ENCODE measurements around the gene NR2C2. TPM values are rescaled to one million over a fixed set of nuclear protein-coding genes. Genes with fewer than 3 reads are reported as not detected.
A peak's percentile ranks its signal among the peaks of the same experiment; 100 is the strongest.

The NR2C2 gene
- total RNA-seq, 1 experiment from 2014 or later: 38.5 TPM

- Histone ChIP-seq H2BK15ac (ENCODE audit: low read depth, low read length) (no peak overlapping the region), H3K4me2 (ENCODE audit: insufficient read depth, insufficient read length, low read length) (no peak overlapping the region), H3T11ph (ENCODE audit: low read length) (no peak overlapping the region), H3K4me1 (ENCODE audit: insufficient read depth, low read length) (no peaks in the 10 kb centered on the region), H2BK120ac (ENCODE audit: low read depth, low read length, poor library complexity, severe bottlenecking) (no peak overlapping the region), H2BK12ac (ENCODE audit: insufficient read length, low read depth, low read length) (no peak overlapping the region), H4K20me1 (ENCODE audit: control insufficient read depth, insufficient read depth, insufficient read length) (no peaks in the 10 kb centered on the region), H2BK5ac (ENCODE audit: insufficient read length, low read length) (no peak overlapping the region), H2AK5ac (ENCODE audit: insufficient read length, low read length) (no peak overlapping the region), H3K9ac (ENCODE audit: extremely low read depth, insufficient read length, low read length) (no peak overlapping the region), H3K23me2 (ENCODE audit: insufficient read length, low read depth, low read length, poor library complexity, severe bottlenecking) (no peaks in the 10 kb centered on the region), H2BK20ac (ENCODE audit: low read depth, low read length, poor library complexity, severe bottlenecking) (no peak overlapping the region), H3K79me2 (ENCODE audit: insufficient read depth, low read length) (peaks cover 2% of the 10 kb centered on the region; the same call in 1 of the 2 replicates), H3K27ac (ENCODE audit: insufficient read length, low read depth, low read length) (no peak overlapping the region), H3K23ac (ENCODE audit: insufficient read length, low read depth, low read length) (no peak overlapping the region), H3K27me3 (ENCODE audit: insufficient read depth, low read length) (no peaks in the 10 kb centered on the region), H3K9me3 (ENCODE audit: control insufficient read depth, low read depth, low read length) (no peaks in the 10 kb centered on the region), H4K5ac (ENCODE audit: insufficient read length, low read depth, low read length) (no peak overlapping the region), H2AFZ (ENCODE audit: low read length) (no peak overlapping the region), H3K79me1 (ENCODE audit: insufficient read depth, low read depth, low read length, poor library complexity, severe bottlenecking) (no peaks in the 10 kb centered on the region), H4K8ac (replicated peaks; ENCODE audit: insufficient read length, low read depth, low read length) (no peak overlapping the region), H3K14ac (ENCODE audit: insufficient read depth, low read length) (no peak overlapping the region), H4K91ac (ENCODE audit: insufficient read length, low read depth, low read length) (no peak overlapping the region), H3K18ac (ENCODE audit: insufficient read length, low read depth, low read length) (no peak overlapping the region), H3K4ac (ENCODE audit: low read depth, low read length) (no peak overlapping the region), H3K56ac (ENCODE audit: insufficient read length, low read depth, low read length) (no peak overlapping the region)
- Mint-ChIP-seq H3K27ac (0 out of 7 replicates have a peak overlapping the region, but pooled peaks of 1 of the 3 experiments have one; percentile 18), H3K9me3 (peaks cover 0 to 4% of the 10 kb centered on the region in 2 experiments; a peak in 2 of 5 replicates), H3K4me1 (no peaks in the 10 kb centered on the region), H3K27me3 (ENCODE audit: low read depth) (no peaks in the 10 kb centered on the region), H3K4me3 (no peak overlapping the region), H3K36me3 (ENCODE audit: insufficient read depth in 1 of 3, low read depth in 3 of 3) (peaks cover 42 to 62% (median 55%) of the 10 kb centered on the region in 3 experiments)
- WGBS (ENCODE audit: extremely low coverage, insufficient read length, low lambda C conversion rate): no CpG with 5 or more reads among the region's 1 CpG
- DNase-seq: no peak
- TF ChIP-seq, protein P1, sequence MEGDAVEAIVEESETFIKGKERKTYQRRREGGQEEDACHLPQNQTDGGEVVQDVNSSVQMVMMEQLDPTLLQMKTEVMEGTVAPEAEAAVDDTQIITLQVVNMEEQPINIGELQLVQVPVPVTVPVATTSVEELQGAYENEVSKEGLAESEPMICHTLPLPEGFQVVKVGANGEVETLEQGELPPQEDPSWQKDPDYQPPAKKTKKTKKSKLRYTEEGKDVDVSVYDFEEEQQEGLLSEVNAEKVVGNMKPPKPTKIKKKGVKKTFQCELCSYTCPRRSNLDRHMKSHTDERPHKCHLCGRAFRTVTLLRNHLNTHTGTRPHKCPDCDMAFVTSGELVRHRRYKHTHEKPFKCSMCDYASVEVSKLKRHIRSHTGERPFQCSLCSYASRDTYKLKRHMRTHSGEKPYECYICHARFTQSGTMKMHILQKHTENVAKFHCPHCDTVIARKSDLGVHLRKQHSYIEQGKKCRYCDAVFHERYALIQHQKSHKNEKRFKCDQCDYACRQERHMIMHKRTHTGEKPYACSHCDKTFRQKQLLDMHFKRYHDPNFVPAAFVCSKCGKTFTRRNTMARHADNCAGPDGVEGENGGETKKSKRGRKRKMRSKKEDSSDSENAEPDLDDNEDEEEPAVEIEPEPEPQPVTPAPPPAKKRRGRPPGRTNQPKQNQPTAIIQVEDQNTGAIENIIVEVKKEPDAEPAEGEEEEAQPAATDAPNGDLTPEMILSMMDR (conservative IDR thresholded peaks at IDR 0.05): no peak
Measured at GRCh38 chr3:14969671-14970070, 22.3 kb downstream of the NR2C2 start.

Data from H9 (cell line).